A549 (cell line): Measurements from ENCODE around the gene DLG2.

ENCODE experiments used
- BHLHE40 ChIP-seq: IDR thresholded peaks from 2 replicates; pipeline ENCODE4 v1.6.1; 2012; ENCODE audit warnings: low read depth, low read length, inconsistent platforms
- CEBPB ChIP-seq, 2 experiments: fragments of >200 bp in 1 of 2; sonication (Bioruptor Twin) in 1 of 2; formaldehyde crosslinking in 1 of 2; IDR thresholded peaks; 2 replicates each; pipeline ENCODE4 v1.6.1; 2012 to 2016
- CTCF ChIP-seq: fragments of >200 bp; sonication (Bioruptor Twin); formaldehyde crosslinking; IDR thresholded peaks from 3 replicates; pipeline ENCODE4 v1.5.1; 2016
- POLR2A ChIP-seq: IDR thresholded peaks from 2 replicates; pipeline ENCODE4 v1.6.1; 2012; ENCODE audit warnings: mild to moderate bottlenecking, low read length
- POLR2AphosphoS2 ChIP-seq: conservative IDR thresholded peaks from 2 replicates; pipeline ENCODE4 v1.6.1; 2012; ENCODE audit warnings: low read length, improper control_type of control experiment, inconsistent platforms
- RFX5 ChIP-seq: fragments of 450-650 bp; IDR thresholded peaks from 2 replicates; pipeline ENCODE4 v1.7.1; 2014; ENCODE audit warnings: antibody characterized with exemption, mild to moderate bottlenecking, moderate library complexity
- RNF2 ChIP-seq: fragments of 200-600 bp; sonication (generic); IDR thresholded peaks from 2 replicates; pipeline ENCODE4 v1.6.1; 2016; ENCODE audit warnings: low read depth, mild to moderate bottlenecking, antibody characterized with exemption, moderate library complexity, borderline replicate concordance
- SREBF2 ChIP-seq: fragments of 450-650 bp; IDR thresholded peaks from 2 replicates; pipeline ENCODE4 v1.6.1; 2014; ENCODE audit warnings: mild to moderate bottlenecking, moderate library complexity
- ZNF302 ChIP-seq: fragments of 250-450 bp; sonication (Bioruptor Pico); IDR thresholded peaks from 2 replicates; pipeline ENCODE4 v1.9.0; 2021; ENCODE audit warnings: inconsistent platforms, mild to moderate bottlenecking, moderate library complexity

GRCh38 chr11:84140386-84141169 lies 1486.6 kb downstream of the DLG2 start:
- TF ChIP-seq POLR2A (no peak), SREBF2 (no peak), CTCF (no peak), POLR2AphosphoS2 (no peak), BHLHE40 (no peak), RFX5 (no peak), RNF2 (no peak), ZNF302 (no peak), CEBPB (IDR thresholded peaks at IDR 0.05) (no peak)
